GM19351 (cell line): Measurements from ENCODE around the gene ZRANB3.

Experiments used
- ATAC-seq: cut with Tn5 transposase; IDR thresholded peaks from one replicate; pipeline ENCODE4 v1.9.1; 2021; ENCODE audit warnings: mild to moderate bottlenecking, moderate library complexity; ENCODE audit not compliant: unreplicated experiment

The ZRANB3 gene

DNA sequence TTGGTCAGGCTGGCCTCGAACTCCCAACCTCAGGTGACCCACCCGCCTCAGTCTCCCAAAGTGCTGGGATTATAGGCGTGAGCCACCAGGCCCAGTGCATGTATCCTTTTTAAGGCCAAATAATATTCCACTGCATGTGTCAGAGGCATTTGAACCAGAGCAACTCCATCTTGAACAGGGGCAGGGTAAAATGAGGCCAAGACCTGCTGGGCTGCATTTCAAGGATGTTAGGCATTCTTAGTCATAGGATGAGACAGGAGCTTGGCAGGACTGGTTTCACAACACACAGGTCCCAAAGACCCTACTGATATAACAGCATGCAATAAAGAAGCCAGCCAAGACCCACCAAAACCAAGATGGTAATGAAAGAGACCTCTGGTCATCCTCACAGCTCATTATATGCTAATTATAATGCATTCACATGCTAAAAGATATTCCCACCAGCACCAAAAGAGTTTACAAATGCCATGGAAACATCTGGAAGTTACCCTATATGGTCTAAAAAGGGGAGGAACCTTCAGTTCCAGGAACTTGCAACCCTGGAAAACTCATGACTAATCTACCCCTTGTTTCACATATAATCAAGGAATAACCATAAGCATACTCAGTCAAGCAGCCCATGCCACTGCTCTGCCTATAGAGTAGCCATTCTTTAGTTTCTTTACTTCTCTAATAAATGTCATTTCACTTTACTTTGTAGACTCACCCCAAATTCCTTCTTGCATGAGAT lies 274.3 kb downstream of the ZRANB3 start:
- no peak for ATAC-seq

DNA sequence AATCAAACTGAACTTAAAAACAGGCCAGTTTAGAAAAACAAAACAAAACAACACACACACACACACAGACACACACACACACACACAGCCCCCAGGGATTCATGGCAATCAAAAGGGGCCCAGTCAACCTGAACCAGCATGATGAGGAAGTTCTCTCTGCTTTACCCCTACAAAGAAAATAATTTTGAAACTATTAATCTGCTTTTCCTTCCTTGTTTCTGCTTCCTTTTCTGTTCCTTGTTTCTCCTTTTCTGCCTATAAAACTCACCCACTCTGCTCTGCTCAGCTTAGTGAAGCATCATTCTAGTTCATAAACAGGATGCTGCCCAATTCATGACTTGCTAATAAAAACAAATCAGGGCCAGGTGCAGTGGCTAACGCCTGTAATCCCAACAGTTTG lies 275.8 kb downstream of the ZRANB3 start:
- no peak for ATAC-seq

DNA sequence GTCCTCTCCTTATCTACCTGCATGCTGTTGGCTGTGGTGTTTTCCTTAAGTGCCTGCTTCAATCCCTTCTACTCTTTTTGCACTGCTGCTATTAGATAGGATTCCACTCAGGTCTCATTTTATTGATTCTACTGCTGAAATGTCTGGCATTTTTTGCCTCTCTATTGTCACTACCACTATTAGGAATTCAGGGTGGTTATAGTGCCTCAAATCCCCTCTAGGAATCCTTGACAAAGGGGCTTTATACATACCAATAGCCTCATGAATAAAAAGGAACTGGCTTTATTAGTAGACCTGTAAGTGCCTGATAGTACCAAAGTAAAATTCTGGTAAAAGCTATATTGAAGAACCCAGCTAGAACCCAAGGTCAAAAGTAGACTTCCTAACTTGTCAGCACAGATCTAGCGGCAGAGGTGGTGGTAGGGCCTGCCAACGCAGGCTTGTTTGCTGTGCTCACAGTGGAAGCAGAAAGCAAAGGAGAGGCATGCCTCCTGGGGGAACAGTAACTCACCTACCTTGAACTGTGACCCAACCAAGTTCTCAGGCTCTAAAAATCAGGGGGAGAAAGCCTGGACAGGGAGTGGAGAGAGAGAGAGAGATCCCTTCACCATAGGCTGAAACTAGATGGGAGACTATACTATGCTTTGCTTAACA lies 278.1 kb downstream of the ZRANB3 start:
- ATAC-seq, result no peak

DNA sequence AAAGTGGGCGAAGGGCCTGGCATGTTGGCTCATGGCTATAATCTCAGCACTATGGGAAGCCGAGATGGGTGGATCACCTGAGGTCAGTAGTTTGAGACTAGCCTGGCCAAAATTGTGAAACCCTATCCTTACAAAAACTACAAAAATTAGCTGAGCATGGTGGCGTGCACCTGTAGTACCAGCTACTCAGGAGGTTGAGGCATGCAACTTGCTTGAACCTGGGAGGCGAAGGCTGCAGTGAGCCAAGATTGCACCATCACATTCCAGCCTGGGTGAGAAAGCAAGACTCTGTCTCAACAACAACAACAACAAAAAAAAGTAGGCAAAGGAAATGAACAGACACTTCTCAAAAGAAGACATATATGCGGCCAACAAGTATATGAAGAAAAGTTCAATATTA lies 282.4 kb downstream of the ZRANB3 start:
- no peak for ATAC-seq

DNA sequence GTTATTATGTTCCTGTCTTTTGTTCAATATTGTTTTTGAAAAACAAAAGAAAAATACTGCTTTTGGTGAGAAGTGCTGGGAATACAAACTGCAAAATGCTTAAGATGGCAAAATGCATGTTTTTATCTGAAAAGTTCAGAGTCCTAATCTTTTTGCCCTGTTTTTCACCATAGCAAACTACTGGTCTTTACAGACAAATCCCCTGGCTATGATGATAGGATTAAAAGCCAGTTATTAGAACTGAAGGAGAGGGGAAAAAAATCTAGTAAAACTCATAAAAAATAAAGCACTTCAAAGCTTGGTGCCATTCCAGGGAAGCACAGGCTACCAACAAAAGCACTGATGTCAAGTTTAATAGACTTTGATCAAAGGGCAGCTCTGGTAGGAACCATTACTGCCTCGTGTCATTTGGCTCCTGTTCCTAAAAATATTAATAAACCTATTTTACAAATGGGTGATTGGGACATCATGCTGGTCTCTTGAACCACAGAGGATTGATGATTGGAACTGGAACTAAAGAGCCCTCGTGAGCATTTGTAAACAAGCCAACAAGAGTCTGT lies 284.2 kb downstream of the ZRANB3 start:
- no peak for ATAC-seq

GRCh38 chr2:135245071-135245470 lies 285.9 kb downstream of the ZRANB3 start:
- ATAC-seq, result no peak

DNA sequence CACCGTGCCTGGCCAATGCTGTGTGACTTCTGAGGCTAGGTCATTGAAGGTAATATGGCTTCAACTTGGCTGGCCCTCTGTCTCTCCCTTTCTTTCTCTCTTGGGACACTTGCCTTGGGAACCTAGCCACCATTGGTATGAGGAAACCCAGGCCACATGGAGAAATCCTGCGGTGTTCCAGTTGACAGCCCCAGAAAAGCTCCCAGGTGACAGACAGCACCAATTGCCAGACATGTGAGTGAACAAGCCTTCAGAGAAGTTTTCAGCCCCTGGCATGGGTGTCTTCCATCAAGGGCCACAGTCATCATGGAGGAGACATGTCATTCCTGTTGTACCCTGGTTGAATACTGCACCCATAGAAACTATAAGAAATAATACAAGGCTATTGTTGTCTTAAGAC lies 292.4 kb downstream of the ZRANB3 start:
- no peak for ATAC-seq

DNA sequence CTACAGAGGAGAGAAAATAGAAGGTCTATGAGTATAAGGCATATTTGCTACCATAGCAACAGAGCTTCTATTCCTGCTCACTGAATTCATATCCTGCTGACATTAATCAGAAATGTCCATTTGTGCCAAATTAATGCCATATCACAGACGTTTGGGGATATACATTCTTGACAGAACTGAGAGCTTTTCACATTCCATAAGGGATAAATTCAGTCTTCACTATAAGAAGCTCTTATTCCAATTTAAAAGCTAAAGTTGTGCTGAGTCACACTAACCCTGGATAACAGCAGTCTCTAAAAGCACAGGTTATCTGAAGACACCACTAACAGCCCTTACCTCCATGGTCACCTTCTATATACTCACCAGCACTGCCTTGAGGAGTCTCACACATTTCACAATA lies 300.9 kb downstream of the ZRANB3 start:
- ATAC-seq, result no peak

DNA sequence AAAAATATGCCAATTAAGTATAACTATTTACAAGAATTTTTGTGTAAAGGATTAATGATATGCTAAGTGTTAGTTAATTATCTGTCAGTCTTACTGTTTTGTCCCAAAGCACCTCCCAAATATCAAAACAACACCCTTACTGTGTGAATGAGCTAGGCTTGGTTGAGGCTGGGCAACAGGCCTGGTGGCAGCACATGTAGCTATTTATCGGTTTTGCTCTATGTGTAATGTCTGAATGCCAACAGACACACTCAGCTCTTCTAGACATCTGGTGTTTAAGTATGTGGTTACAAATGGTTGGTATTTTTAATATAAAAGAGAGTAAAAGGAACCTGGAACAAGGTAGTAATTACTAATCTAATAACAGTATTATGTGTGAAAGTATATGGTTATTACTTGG lies 303.6 kb downstream of the ZRANB3 start:
- no peak for ATAC-seq

DNA sequence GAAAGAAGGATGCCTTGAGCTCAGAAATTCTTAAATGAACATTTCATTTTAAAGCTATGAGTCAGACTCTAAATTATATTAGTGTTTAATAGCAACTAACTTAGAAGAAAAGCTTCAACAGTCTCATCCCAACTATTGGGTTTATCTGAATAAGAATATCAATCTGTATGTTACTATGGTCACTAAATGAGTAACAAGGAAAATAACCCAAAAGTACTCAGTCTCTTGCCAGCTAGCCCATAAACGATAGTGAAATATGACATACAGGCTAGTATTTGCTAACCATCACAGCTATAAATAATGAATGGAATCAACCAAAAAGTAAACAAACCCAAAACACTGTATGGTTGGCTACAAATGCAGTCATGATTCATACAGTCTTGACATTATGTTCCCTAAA lies 304.1 kb downstream of the ZRANB3 start:
- ATAC-seq, result no peak

- no peak for ATAC-seq
Measured at GRCh38 chr2:135225781-135226180, 305.2 kb downstream of the ZRANB3 start.

- ATAC-seq, result no peak
Measured at GRCh38 chr2:135219226-135219625, 311.8 kb downstream of the ZRANB3 start.

GRCh38 chr2:135218426-135218825 lies 312.6 kb downstream of the ZRANB3 start:
- ATAC-seq, result no peak

DNA sequence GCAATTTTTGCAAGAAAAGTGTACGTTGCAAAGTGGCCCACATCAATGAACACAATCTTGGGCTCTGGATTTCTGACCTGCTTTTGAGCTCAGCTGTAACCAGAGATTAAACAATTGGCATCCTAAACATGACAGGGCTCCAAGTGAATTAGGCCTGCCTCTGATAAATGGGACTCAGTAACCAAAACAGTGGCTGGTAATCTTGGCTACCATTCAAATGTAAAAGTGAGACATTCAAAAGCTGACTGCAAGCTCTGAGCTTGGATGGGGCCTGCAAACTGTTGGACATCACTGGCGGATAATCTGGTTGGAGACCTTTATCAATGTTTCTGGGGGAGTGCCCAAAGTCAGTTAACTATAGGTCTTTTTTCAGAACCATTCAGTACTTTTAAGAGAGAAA lies 318.3 kb downstream of the ZRANB3 start:
- ATAC-seq, result no peak

DNA sequence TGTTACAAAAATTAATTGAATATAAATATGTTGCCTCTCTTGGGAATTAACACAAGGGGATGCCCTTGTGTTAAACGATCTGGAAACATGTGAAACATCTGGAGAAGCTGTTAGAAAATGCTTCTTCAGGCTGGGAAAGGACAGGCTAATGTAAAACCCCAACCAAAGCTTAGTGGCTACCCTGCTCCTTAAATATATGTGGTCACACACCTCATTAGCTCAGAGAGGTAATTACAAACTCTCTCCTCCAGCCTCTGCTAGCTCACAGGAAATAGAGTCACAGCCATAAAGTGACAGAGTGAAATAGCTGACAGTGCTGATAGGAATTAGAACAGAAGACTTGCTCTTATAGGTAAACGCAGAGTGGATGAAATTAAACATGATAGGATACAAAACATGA lies 323.0 kb downstream of the ZRANB3 start:
- no peak for ATAC-seq

GRCh38 chr2:135203944-135204343 lies 327.1 kb downstream of the ZRANB3 start:
- ATAC-seq, result no peak

DNA sequence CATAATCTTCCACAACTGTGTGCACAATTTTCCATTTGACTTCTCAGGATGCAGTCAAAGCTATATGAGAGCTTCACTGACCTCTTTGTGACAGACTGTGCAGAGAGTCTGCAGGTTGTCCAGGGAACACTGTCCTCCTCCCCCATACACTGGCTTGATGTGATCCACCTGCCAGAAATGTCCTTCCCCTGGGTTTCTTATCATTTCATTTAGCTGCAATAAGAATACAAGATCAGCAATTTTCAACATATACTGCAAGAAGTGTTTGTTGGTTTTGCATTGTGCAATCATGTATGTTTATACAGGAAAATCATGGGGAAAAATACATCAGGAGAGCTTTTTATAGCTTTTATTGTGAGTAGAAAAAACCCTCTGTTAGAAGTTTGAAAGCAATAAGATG lies 328.3 kb downstream of the ZRANB3 start:
- ATAC-seq, result no peak

DNA sequence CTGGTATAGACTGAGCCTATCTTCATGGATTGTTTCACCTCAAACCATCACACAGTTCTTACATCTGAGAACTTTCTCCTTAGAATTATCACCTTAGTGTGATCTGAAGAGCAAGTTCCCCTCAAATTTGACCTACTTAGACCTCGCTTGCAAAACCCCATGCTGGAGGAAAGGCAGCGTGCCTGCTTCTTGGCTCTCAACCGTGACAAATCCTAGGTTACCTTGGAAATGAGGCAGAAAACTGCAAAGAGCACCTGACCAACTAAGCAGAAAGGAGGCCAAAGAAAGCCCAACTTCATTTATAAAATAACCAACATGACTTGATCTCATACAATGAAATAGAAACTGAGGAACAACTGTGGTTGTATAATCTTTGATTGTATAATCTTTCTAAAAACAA lies 332.5 kb downstream of the ZRANB3 start:
- no peak for ATAC-seq

GRCh38 chr2:135190799-135191198 lies 340.2 kb downstream of the ZRANB3 start:
- no peak for ATAC-seq

- no peak for ATAC-seq
Measured at GRCh38 chr2:135189148-135189547, 341.9 kb downstream of the ZRANB3 start.

- ATAC-seq, result no peak
Measured at GRCh38 chr2:135187270-135187669, 343.7 kb downstream of the ZRANB3 start.

GRCh38 chr2:135186054-135186453 lies 345.0 kb downstream of the ZRANB3 start:
- no peak for ATAC-seq
